ENCODE measurements around the gene DUSP2. TPM values are rescaled to one million over a fixed set of nuclear protein-coding genes. Genes with fewer than 3 reads are reported as not detected.

Gene DUSP2
- total RNA-seq = 100 to 1,000 TPM; 522 to 539 TPM

GRCh38 chr2:96145036-96145847 lies at the start of gene DUSP2:
Gene DUSP2 (minus strand): TSS chr2:96145440. CDS start chr2:96145354, 86 bp downstream.
- ChIA-PET POLR2A (interaction anchor here (1.0 to 11.0 kb wide), 6 partner anchors 13 to 122 kb away, joined by 3 to 206 read pairs (median 32); no protein-coding TSS in a partner anchor), CTCF (interaction anchor here (1.1 to 13.8 kb wide), 7 partner anchors 13 to 152 kb away, joined by 3 to 474 read pairs (median 9); no protein-coding TSS in a partner anchor)
- DNase-seq = peak; percentile 96
- Mint-ChIP-seq H3K4me1 (ENCODE audit: low read depth) (peaks cover 57% of the 10 kb centered on the region), H3K27me3 (peaks cover 4% of the 10 kb centered on the region), H3K4me3 (peak within 1 kb of the TSS; percentile 96), H3K27ac (peak within 1 kb of the TSS; percentile 100), H3K9me3 (no peaks in the 10 kb centered on the region), H3K36me3 (peaks cover 38% of the 10 kb centered on the region)
- intact Hi-C loops (cut with micrococcal nuclease) = loop anchor here (1.0 to 5.0 kb wide), 6 partner anchors 14 to 492 kb away; partner anchors contain the start of genes ANKRD36C, KANSL3 and STARD7

DNA sequence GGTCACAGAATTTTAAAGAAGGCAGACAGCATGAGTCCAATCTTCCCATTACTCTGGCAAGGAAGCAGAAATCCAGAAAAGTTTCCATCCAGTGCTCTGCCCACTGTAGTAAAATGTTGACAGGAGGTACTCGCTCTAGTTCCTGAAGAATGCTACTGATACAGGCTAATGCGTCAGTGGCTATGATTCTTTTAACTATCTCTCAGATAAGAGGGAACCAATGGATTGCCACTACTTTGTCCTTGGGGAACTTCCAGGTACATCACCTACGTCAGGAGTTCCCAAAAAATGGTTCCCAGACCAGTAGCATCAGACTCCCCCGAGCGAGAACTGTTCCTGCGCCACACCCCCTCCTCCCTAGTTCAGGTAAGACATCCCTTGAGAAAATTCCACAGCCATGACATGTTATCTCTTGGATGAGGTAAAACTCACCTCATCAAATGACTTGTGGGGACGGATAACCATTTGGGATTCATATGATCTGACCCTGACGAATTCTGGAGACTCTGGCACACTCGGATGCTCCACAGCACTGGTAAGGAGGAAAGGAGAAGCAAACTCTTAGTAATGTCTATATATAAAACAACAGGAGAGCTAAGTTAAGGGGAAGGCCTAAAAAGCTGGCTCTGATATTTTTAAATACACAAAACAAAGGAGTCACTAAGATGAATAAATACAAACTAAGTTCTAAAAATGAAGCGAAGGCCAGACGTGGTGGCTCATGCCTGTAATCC lies 46.9 kb upstream of the DUSP2 start:
- H3K9me3 Mint-ChIP-seq = no peaks in the 10 kb centered on the region
- peaks cover 3% of the 10 kb centered on the region for H3K4me1 Mint-ChIP-seq (ENCODE audit: low read depth)
- DNase-seq = no peak
- intact Hi-C loops (cut with micrococcal nuclease) = no loop called here
- H3K4me3 Mint-ChIP-seq = no peak overlapping the region
- POLR2A ChIA-PET = no interaction called here
- H3K27me3 Mint-ChIP-seq = no peaks in the 10 kb centered on the region
- CTCF ChIA-PET = interaction anchor here (1.1 to 1.8 kb wide), 4 partner anchors 13 to 169 kb away, joined by 3 to 5 read pairs (median 4); no protein-coding TSS in a partner anchor
- no peak overlapping the region for H3K27ac Mint-ChIP-seq
- peaks cover 50% of the 10 kb centered on the region for H3K36me3 Mint-ChIP-seq

DNA sequence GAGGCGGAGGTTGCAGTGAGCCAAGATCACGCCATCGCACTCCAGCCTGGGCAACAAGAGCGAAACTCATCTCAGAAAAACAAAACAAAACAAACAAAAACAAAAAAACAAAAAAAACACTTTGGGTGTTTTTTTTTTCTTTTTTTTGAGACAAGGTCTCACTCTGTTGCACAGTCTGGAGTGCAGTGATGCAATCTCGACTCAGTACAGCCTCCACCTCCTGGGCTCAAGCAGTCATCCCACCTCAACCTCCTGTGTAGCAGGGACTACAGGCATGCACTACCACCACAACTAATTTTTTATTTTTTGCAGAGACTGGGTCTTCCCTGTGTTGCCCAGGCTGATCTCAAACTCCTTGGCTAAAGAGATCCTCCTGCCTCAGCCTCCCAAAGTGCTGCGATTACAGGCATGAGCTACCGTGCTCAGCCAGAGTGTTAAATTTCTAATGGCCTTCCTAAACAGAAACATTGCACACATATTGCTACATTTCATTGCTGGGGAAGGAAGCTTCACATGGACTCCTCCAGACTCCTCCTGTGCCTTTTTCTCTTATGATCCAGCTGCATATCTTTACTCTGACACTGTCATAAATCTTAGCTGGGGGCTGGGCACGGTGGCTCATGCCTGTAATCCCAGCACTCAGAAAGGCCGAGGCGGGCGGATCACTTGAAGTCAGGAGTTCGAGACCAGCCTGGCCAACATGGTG lies 43.7 kb upstream of the DUSP2 start:
- Mint-ChIP-seq H3K9me3 (no peaks in the 10 kb centered on the region), H3K27ac (no peak overlapping the region), H3K27me3 (no peaks in the 10 kb centered on the region), H3K36me3 (peaks cover 65% of the 10 kb centered on the region), H3K4me1 (ENCODE audit: low read depth) (no peaks in the 10 kb centered on the region), H3K4me3 (no peak overlapping the region)
- DNase-seq = no peak
- CTCF ChIA-PET = interaction anchor here (0.9 to 1.4 kb wide), 4 partner anchors 15 to 196 kb away, joined by 3 to 6 read pairs (median 4); no protein-coding TSS in a partner anchor
- POLR2A ChIA-PET = no interaction called here
- intact Hi-C loops (cut with micrococcal nuclease) = no loop called here

DNA sequence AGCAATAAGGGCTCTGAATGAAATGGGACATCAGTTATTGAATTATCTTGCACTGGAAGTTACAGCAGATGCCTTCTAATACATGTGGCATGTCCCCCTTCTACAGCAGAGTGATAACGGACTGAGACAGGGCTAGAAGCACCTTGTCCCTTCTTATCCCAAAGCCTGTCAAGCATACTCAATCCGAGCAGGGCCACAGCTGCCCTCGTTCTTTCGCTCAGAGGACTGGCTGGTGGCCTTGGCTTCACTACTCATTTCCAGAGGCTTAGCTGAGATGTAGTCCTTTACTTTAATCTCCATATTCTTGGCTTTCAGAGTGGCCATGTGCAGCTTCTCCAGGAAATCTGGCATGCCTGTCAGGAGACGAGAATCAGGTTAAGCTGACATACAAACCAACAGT lies 41.3 kb upstream of the DUSP2 start:
- peaks cover 42% of the 10 kb centered on the region for H3K36me3 Mint-ChIP-seq
- no peak for DNase-seq
- H3K4me1 Mint-ChIP-seq (ENCODE audit: low read depth) = no peaks in the 10 kb centered on the region
- intact Hi-C loops (cut with micrococcal nuclease) = no loop called here
- no peaks in the 10 kb centered on the region for H3K27me3 Mint-ChIP-seq
- ChIA-PET CTCF (interaction anchor here (0.6 to 4.1 kb wide), 3 partner anchors 12 to 73 kb away, joined by 3 to 15 read pairs (median 3); partner anchors contain the start of gene ASTL), POLR2A (no interaction called here)
- no peak overlapping the region for H3K4me3 Mint-ChIP-seq
- H3K9me3 Mint-ChIP-seq = no peaks in the 10 kb centered on the region
- H3K27ac Mint-ChIP-seq = no peak overlapping the region

GRCh38 chr2:96185516-96185915 lies 40.3 kb upstream of the DUSP2 start:
- Mint-ChIP-seq H3K27ac (no peak overlapping the region), H3K27me3 (no peaks in the 10 kb centered on the region), H3K4me3 (no peak overlapping the region), H3K9me3 (no peaks in the 10 kb centered on the region), H3K4me1 (ENCODE audit: low read depth) (peaks cover 2% of the 10 kb centered on the region), H3K36me3 (peaks cover 38% of the 10 kb centered on the region)
- intact Hi-C loops (cut with micrococcal nuclease) = no loop called here
- no peak for DNase-seq
- CTCF ChIA-PET = interaction anchor here (4.1 kb wide), 1 partner anchor 11 kb away, joined by 15 read pairs; no protein-coding TSS in a partner anchor
- POLR2A ChIA-PET = no interaction called here

DNA sequence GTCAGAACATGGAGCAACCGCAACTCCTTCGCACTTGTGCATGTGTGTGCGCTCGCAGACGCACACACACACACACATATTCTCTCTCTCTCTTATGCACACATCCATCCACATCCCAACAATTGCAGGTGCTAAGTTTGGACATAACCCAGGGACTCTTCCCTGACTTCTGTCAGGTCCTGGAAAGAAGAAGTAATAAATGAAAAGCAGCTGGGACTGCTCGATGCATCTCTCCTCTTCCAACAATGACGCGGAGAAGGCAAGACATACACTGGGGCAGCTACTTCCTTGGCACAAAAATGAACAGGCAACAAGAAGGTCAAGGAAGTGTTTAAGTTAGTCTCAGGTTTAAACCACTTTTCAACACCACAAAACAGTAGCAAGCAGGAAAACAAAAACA lies 39.7 kb upstream of the DUSP2 start:
- peaks cover 2% of the 10 kb centered on the region for H3K4me1 Mint-ChIP-seq (ENCODE audit: low read depth)
- POLR2A ChIA-PET = no interaction called here
- H3K27me3 Mint-ChIP-seq = no peaks in the 10 kb centered on the region
- intact Hi-C loops (cut with micrococcal nuclease) = no loop called here
- no peak for DNase-seq
- no peaks in the 10 kb centered on the region for H3K9me3 Mint-ChIP-seq
- CTCF ChIA-PET = interaction anchor here (0.8 to 4.1 kb wide), 2 partner anchors 10 to 192 kb away, joined by 3 to 15 read pairs; no protein-coding TSS in a partner anchor
- no peak overlapping the region for H3K4me3 Mint-ChIP-seq
- no peak overlapping the region for H3K27ac Mint-ChIP-seq
- H3K36me3 Mint-ChIP-seq = peaks cover 38% of the 10 kb centered on the region

GRCh38 chr2:96184188-96184587 lies 38.9 kb upstream of the DUSP2 start:
- Mint-ChIP-seq H3K27me3 (no peaks in the 10 kb centered on the region), H3K4me1 (ENCODE audit: low read depth) (peaks cover 2% of the 10 kb centered on the region), H3K9me3 (no peaks in the 10 kb centered on the region), H3K27ac (no peak overlapping the region), H3K4me3 (no peak overlapping the region), H3K36me3 (peaks cover 35% of the 10 kb centered on the region)
- no peak for DNase-seq
- ChIA-PET CTCF (interaction anchor here (0.8 to 4.1 kb wide), 2 partner anchors 10 to 191 kb away, joined by 3 to 15 read pairs; no protein-coding TSS in a partner anchor), POLR2A (no interaction called here)
- intact Hi-C loops (cut with micrococcal nuclease) = no loop called here

DNA sequence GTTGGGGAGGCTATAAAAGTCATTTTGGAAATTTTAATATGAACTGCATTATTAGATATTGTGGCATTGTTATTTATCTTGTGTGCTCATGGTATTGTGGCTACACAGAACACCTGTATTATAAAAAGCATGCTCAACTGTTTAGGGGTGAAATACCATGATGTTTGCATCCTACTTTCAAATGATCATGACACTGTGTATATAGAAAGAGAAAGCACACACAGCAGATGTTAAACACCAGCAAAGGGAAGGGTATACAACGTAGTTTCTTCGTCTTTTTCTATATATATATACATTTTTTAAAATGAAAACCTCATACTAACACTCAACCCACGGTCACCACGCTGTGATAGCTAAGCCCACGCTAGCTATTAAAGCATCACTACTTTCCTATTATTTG lies 36.3 kb upstream of the DUSP2 start:
- CTCF ChIA-PET = interaction anchor here (0.6 to 2.9 kb wide), 3 partner anchors 8 to 44 kb away, joined by 3 to 22 read pairs (median 3); partner anchors contain the start of gene ASTL
- Mint-ChIP-seq H3K4me3 (no peak overlapping the region), H3K4me1 (ENCODE audit: low read depth) (peaks cover 2% of the 10 kb centered on the region), H3K36me3 (peaks cover 22% of the 10 kb centered on the region), H3K27me3 (no peaks in the 10 kb centered on the region), H3K27ac (no peak overlapping the region), H3K9me3 (no peaks in the 10 kb centered on the region)
- POLR2A ChIA-PET = interaction anchor here (1.3 kb wide), 1 partner anchor 40 kb away, joined by 4 read pairs; no protein-coding TSS in a partner anchor
- intact Hi-C loops (cut with micrococcal nuclease) = no loop called here
- no peak for DNase-seq

- Mint-ChIP-seq H3K4me3 (no peak overlapping the region), H3K4me1 (ENCODE audit: low read depth) (peaks cover 2% of the 10 kb centered on the region), H3K36me3 (peaks cover 15% of the 10 kb centered on the region), H3K27ac (no peak overlapping the region), H3K27me3 (no peaks in the 10 kb centered on the region), H3K9me3 (no peaks in the 10 kb centered on the region)
- no peak for DNase-seq
- CTCF ChIA-PET = interaction anchor here (0.6 to 2.9 kb wide), 5 partner anchors 21 to 158 kb away, joined by 3 to 22 read pairs (median 4); partner anchors contain the start of gene ASTL
- POLR2A ChIA-PET = interaction anchor here (1.3 kb wide), 1 partner anchor 39 kb away, joined by 4 read pairs; no protein-coding TSS in a partner anchor
- intact Hi-C loops (cut with micrococcal nuclease) = no loop called here
Observed at GRCh38 chr2:96180521-96180920, 35.3 kb upstream of the DUSP2 start.

- Mint-ChIP-seq H3K4me1 (ENCODE audit: low read depth) (peaks cover 2% of the 10 kb centered on the region), H3K36me3 (peaks cover 11% of the 10 kb centered on the region), H3K27me3 (peaks cover 2% of the 10 kb centered on the region), H3K4me3 (no peak overlapping the region), H3K9me3 (no peaks in the 10 kb centered on the region), H3K27ac (no peak overlapping the region)
- ChIA-PET CTCF (interaction anchor here (0.9 to 2.9 kb wide), 4 partner anchors 42 to 157 kb away, joined by 4 to 22 read pairs (median 4); partner anchors contain the start of gene ASTL), POLR2A (interaction anchor here (1.3 kb wide), 1 partner anchor 39 kb away, joined by 4 read pairs; no protein-coding TSS in a partner anchor)
- intact Hi-C loops (cut with micrococcal nuclease) = no loop called here
- no peak for DNase-seq
Observed at GRCh38 chr2:96180002-96180401, 34.8 kb upstream of the DUSP2 start.

DNA sequence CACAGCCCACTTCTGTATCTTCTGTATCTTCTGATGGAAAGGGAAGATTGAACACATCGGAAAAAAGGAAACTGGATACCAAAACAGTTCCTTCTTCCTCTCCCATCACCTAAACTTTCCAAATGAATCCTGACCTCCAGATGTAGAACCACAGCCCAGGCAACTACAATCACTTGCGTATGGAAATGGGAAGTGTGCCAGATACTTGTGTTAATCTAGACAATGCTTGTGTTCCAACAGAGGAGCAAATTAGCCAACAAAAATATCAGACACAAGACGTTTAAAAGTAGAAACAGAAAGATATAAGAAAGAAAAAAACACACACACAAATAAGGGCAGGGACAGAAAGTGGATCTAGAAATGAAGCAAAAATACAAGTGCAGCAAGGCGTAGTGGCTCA lies 31.4 kb upstream of the DUSP2 start:
- POLR2A ChIA-PET = interaction anchor here (4.1 kb wide), 1 partner anchor 33 kb away, joined by 61 read pairs; the partner anchor contains the start of gene DUSP2
- no peak for DNase-seq
- no peak overlapping the region for H3K4me3 Mint-ChIP-seq
- CTCF ChIA-PET = interaction anchor here (0.6 to 5.0 kb wide), 5 partner anchors 34 to 184 kb away, joined by 3 to 474 read pairs (median 30); partner anchors contain the start of genes ADRA2B, ASTL and DUSP2
- intact Hi-C loops (cut with micrococcal nuclease) = no loop called here
- peaks cover 19% of the 10 kb centered on the region for H3K4me1 Mint-ChIP-seq (ENCODE audit: low read depth)
- peaks cover 2% of the 10 kb centered on the region for H3K27me3 Mint-ChIP-seq
- H3K27ac Mint-ChIP-seq = no peak overlapping the region
- H3K36me3 Mint-ChIP-seq = no peaks in the 10 kb centered on the region
- no peaks in the 10 kb centered on the region for H3K9me3 Mint-ChIP-seq

Data from activated CD4-positive, alpha-beta memory T cell treated with anti-CD3 and anti-CD28 coated beads for 36 hours (primary cell).